AG04450 (cell line): ENCODE data around the gene SV2C. TPM values are rescaled to one million over a fixed set of nuclear protein-coding genes. Genes with fewer than 3 reads are reported as not detected.
"Not testable (repeated sequence)": the region's sequence is repeated elsewhere in the genome, so short reads cannot be mapped to it uniquely, and the experiment has no call there.

Source experiments
- CTCF ChIA-PET: fragments of 300-600, 350-600 bp; formaldehyde crosslinking; extraction: SDS; loops from one replicate; lab custom pipeline; 2022; ENCODE audit warnings: antibody characterized with exemption, inconsistent platforms; lab: Charles Lee
- POLR2A ChIA-PET: fragments of 350-600 bp; formaldehyde crosslinking; extraction: SDS; loops from one replicate; lab custom pipeline; 2021; ENCODE audit warnings: antibody characterized with exemption, inconsistent platforms; lab: Yijun Ruan, JAX
- DNase-seq: peaks from one replicate; pipeline ENCODE4 v3.0.0-alpha.2; 2011; ENCODE audit warnings: low read depth, low spot score
- H3K27ac ChIP-seq: one replicate; pipeline ENCODE4 v1.5.1; 2012; ENCODE audit warnings: low read depth, low read length, control low read depth
- H3K27me3 ChIP-seq: one replicate; pipeline ENCODE4 v1.6.0; 2012; ENCODE audit warnings: low read length; ENCODE audit not compliant: control insufficient read depth, insufficient read depth
- H3K4me3 ChIP-seq: 2 replicates; pipeline ENCODE4 v1.5.1; 2011; ENCODE audit warnings: mild to moderate bottlenecking, low read depth, low read length, control low read depth
- H3K9me3 ChIP-seq: 2 replicates; pipeline ENCODE4 v1.5.1; 2012; ENCODE audit warnings: low read length; ENCODE audit not compliant: control insufficient read depth, insufficient read depth
- CTCF ChIP-seq: IDR thresholded peaks from 2 replicates; pipeline ENCODE4 v1.5.1; 2011; ENCODE audit warnings: low read depth, low read length, control low read depth, inconsistent platforms
- polyA plus RNA-seq: library from polyadenylated mRNA; depleted of rRNA; stranded (reverse); fragments of >200 nt; gene quantifications from 2 replicates; pipeline ENCODE4 v1.2.3, GENCODE V29; 2011

SV2C gene
- polyA plus RNA-seq, 1 experiment: not detected

DNA sequence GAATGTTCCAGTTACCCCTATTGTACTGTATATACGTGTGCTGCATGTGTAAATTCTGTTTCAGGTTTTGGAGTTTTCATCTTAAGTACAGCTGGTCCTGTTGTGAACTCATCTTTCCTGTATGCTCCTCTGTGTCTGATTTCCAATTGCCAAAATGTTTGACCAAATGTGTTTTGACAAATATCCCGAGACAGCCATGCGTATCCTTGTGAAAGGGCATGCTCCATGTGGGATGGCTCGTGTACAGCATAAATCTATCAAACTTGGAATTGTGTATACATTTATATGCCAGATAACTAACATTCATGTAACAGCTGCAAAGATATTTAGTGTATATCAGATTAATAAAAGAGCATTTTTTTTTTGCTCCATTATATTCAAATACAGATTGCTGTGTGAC, 250.4 kb downstream of the SV2C start:
- ChIA-PET POLR2A (no interaction called here), CTCF (no interaction called here)
- TF ChIP-seq CTCF: no peak
- Histone ChIP-seq H3K27ac (no peak overlapping the region), H3K9me3 (peaks cover 4% of the 10 kb centered on the region; the same call in 1 of the 2 replicates), H3K27me3 (no peaks in the 10 kb centered on the region), H3K4me3 (no peak overlapping the region)
- no peak for DNase-seq

GRCh38 chr5:76334574-76334973, 251.4 kb downstream of the SV2C start:
- Histone ChIP-seq H3K27ac (no peak overlapping the region), H3K9me3 (peaks cover 4% of the 10 kb centered on the region; the same call in 1 of the 2 replicates), H3K27me3 (no peaks in the 10 kb centered on the region), H3K4me3 (no peak overlapping the region)
- POLR2A ChIA-PET: no interaction called here
- no peak for DNase-seq
- no peak for TF ChIP-seq CTCF
- CTCF ChIA-PET: interaction anchor here (0.6 kb wide), 1 partner anchor 439 kb away, joined by 4 read pairs; no protein-coding TSS in a partner anchor

- POLR2A ChIA-PET, H3K9me3 ChIP-seq: not testable (repeated sequence)
- CTCF ChIA-PET: interaction anchor here (0.6 kb wide), 1 partner anchor 439 kb away, joined by 4 read pairs; no protein-coding TSS in a partner anchor
Measured at GRCh38 chr5:76335451-76335850, 252.3 kb downstream of the SV2C start.

DNA sequence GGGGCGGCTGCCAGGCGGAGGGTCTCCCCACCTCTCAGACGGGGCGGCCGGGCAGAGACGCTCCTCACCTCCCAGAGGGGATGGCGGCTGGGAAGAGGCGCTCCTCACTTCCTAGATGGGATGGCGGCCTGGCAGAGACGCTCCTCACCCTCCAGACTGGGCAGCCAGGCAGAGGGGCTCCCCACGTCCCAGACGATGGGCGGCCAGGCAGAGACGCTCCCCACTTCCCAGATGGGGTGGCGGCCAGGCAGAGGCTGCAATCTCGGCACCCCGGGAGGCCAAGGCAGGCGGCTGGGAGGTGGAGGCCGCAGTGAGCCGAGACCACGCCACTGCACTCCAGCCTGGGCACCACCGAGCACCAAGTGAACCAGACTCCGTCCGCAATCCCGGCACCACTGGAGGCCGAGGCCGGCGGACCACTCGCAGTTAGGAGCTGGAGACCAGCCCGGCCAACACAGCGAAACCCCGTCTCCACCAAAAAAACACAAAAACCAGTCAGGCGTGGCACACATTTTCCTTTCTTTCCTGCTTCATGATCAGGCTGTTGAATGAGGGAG, 253.1 kb downstream of the SV2C start:
- CTCF ChIA-PET, H3K27me3 ChIP-seq: not testable (repeated sequence)

More at GRCh38 chr5:76335451-76335850, 252.3 kb downstream of the SV2C start:
- not testable (repeated sequence) for DNase-seq, H3K4me3 ChIP-seq, H3K27me3 ChIP-seq, H3K27ac ChIP-seq

GRCh38 chr5:76337953-76338451, 254.8 kb downstream of the SV2C start:
- TF ChIP-seq CTCF: peak; percentile 50
- H3K4me3 ChIP-seq: no peak overlapping the region
- peak; percentile 2 for DNase-seq
- no peaks in the 10 kb centered on the region for H3K27me3 ChIP-seq
- peaks cover 4% of the 10 kb centered on the region; the same call in 1 of the 2 replicates for H3K9me3 ChIP-seq
- ChIA-PET POLR2A (no interaction called here), CTCF (no interaction called here)
- H3K27ac ChIP-seq: no peak overlapping the region

More for the DNA sequence above, 253.1 kb downstream of the SV2C start:
- POLR2A ChIA-PET, DNase-seq, H3K27ac ChIP-seq, H3K9me3 ChIP-seq, H3K4me3 ChIP-seq: not testable (repeated sequence)

DNA sequence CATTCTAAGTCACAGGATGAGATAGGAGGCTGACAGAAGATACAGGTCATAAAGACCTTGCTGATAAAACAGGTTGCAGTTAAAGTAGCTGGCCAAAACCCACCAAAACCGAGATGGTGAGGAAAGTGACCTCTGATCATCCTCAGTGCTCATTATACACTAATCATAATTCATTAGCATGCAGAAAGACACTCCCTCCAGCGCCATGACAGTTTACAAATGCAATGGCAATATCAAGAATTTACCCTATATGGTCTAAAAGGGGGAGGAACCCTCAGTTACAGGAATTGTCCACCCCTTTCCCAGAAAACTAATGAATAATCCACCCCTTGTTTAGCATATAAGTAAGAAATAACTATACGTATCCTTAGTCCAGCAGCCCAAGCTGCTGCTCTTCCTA, 256.7 kb downstream of the SV2C start:
- ChIA-PET POLR2A (no interaction called here), CTCF (no interaction called here)
- Histone ChIP-seq H3K9me3 (peaks cover 4% of the 10 kb centered on the region; the same call in 1 of the 2 replicates), H3K4me3 (no peak overlapping the region), H3K27ac (no peak overlapping the region), H3K27me3 (no peaks in the 10 kb centered on the region)
- DNase-seq: no peak
- TF ChIP-seq CTCF: no peak
